Activated CD8-positive, alpha-beta T cell treated with anti-CD3 and anti-CD28 coated beads, Interleukin-2, amount 10 ng/mL, durations not matched to agents 7 days and 5 days (primary cell): ENCODE data around the gene SRP54. TPM values are rescaled to one million over a fixed set of nuclear protein-coding genes. Genes with fewer than 3 reads are reported as not detected.

ENCODE experiments used
- ATAC-seq: fragments of 150-1000 bp; cut with Tn5 transposase; one replicate; pipeline ENCODE4 v1.10.0; 2021; ENCODE audit warnings: moderate library complexity
- CTCF ChIA-PET: fragments of 350-600 bp; sonication (Branson Sonifier 250); formaldehyde crosslinking; loops from one replicate; lab custom pipeline; 2021; ENCODE audit warnings: antibody characterized with exemption; lab: Charles Lee
- POLR2A ChIA-PET: fragments of 350-600 bp; sonication (Branson Sonifier 250); formaldehyde crosslinking; loops from one replicate; lab custom pipeline; 2021; ENCODE audit warnings: antibody characterized with exemption; lab: Charles Lee
- DNase-seq: peaks from one replicate; pipeline ENCODE4 v3.0.0-alpha.2; 2020
- H3K27ac Mint-ChIP-seq: one replicate; pipeline ENCODE4 v1.8.0; 2021; ENCODE audit warnings: mild to moderate bottlenecking, mixed read lengths
- H3K27me3 Mint-ChIP-seq: one replicate; pipeline ENCODE4 v1.8.0; 2021; ENCODE audit warnings: low read depth, mixed read lengths
- H3K36me3 Mint-ChIP-seq: one replicate; pipeline ENCODE4 v1.8.0; 2021; ENCODE audit warnings: low read depth, mixed read lengths
- H3K4me1 Mint-ChIP-seq: one replicate; pipeline ENCODE4 v1.8.0; 2021; ENCODE audit warnings: low read depth, mixed read lengths
- H3K4me3 Mint-ChIP-seq: one replicate; pipeline ENCODE4 v1.8.0; 2021; ENCODE audit warnings: mild to moderate bottlenecking, mixed read lengths
- H3K9me3 Mint-ChIP-seq: one replicate; pipeline ENCODE4 v1.8.0; 2022; ENCODE audit warnings: mixed read lengths; ENCODE audit not compliant: insufficient read depth
- total RNA-seq, 2 experiments: library from RNA; stranded (reverse); gene quantifications; one replicate each; pipeline ENCODE4 v1.2.3, GENCODE V29; 2021

Gene SRP54
- total RNA-seq, 2 experiments from 2014 or later, result 58.6 to 61.6 TPM

DNA sequence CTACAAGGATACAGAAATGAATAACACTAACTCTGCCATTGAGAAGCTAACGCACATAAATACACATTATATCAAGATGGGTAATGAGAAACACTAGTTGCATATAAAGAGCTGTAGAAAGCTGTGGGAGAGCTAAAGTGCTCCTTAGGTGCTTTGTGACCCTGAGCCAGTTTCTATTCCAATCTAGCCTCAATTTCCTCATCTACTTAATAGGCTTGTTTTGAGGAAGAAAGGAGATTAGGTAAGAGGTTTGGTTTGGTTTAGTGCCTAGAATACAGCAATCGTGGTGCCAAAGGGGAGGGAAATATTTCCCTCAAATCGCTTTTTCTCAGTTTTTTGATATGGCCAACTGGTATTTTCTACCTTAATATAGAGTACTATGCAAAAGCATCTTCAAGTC, 994 bp downstream of the SRP54 start:
- no peaks in the 10 kb centered on the region for H3K27me3 Mint-ChIP-seq
- no peak overlapping the region for H3K27ac Mint-ChIP-seq
- peaks cover 14% of the 10 kb centered on the region for H3K36me3 Mint-ChIP-seq
- no peak for DNase-seq
- ChIA-PET CTCF (interaction anchor here (1.0 to 1.9 kb wide), 5 partner anchors 12 to 111 kb away, joined by 3 to 5 read pairs (median 4); partner anchors contain the start of gene BAZ1A), POLR2A (interaction anchor here (0.6 to 4.5 kb wide), 10 partner anchors 10 to 420 kb away, joined by 3 to 43 read pairs (median 9); partner anchors contain the start of genes BAZ1A, FAM177A1, NFKBIA and PPP2R3C)
- peaks cover 17% of the 10 kb centered on the region for H3K4me1 Mint-ChIP-seq
- H3K4me3 Mint-ChIP-seq, result no peak overlapping the region
- H3K9me3 Mint-ChIP-seq, result no peaks in the 10 kb centered on the region
- no peak for ATAC-seq

DNA sequence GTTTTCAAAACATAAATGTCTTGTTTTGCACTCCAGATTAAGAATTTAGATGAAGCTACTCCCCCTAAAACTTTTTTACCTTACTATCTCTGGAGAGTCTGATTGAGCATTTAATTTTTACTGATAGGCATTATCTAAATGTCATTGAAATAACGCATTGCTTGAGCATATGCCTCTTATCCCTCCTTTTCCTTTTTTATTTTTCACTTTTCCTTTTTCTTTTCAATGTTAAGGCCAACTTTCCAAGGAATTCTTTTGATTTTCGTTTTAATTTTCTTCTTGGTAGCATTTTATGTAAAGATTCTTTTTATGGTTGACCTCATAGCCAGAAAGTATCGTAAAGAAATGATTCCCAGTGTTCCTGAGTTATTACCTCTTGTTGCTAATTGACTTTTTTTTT, 2.9 kb downstream of the SRP54 start:
- Mint-ChIP-seq H3K27me3 (no peaks in the 10 kb centered on the region), H3K27ac (no peak overlapping the region), H3K36me3 (peaks cover 14% of the 10 kb centered on the region), H3K4me3 (peak overlapping the region; percentile 15), H3K4me1 (peaks cover 9% of the 10 kb centered on the region), H3K9me3 (no peaks in the 10 kb centered on the region)
- DNase-seq (no peak), ATAC-seq (no peak)
- CTCF ChIA-PET, result no interaction called here
- POLR2A ChIA-PET, result no interaction called here

DNA sequence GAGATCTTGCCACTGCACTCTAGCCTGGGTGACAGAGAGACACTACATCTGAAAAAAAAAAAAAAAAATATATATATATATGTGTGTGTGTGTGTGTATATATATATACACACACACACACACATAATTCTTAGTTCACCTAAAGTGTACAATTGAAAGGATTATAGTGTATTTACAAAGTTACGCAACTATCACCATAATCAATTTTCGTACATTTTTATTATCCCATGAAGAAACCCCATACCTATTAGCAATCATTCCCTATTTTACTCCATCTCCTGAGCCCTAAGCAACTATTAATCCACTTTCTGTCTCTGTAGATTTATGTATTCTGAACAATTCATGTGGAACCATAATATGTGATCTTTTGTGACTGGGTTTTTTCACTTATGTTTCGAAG, 4.4 kb downstream of the SRP54 start:
- ATAC-seq (no peak), DNase-seq (no peak)
- Mint-ChIP-seq H3K9me3 (no peaks in the 10 kb centered on the region), H3K4me3 (no peak overlapping the region), H3K27ac (no peak overlapping the region), H3K4me1 (peaks cover 9% of the 10 kb centered on the region), H3K27me3 (no peaks in the 10 kb centered on the region), H3K36me3 (peaks cover 14% of the 10 kb centered on the region)
- ChIA-PET CTCF (no interaction called here), POLR2A (no interaction called here)

DNA sequence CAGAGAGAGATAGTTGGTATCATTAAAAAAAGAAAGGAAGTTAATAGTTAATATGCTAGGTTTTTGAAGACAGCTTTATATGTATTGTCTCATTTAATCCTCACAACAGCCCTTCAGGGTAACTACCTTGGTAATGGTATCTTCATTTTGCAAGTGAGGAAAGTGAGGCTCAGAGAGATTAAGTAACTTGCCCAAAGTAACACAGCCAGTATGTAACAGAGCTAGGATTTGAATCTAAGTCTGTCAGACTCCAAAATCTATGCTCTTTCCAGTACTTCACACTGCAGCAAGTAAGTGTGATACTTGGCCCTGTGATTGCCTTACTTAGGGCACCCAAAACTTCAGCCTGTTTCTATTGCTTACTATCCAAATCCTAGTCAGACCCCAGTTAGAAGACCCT, 7.0 kb downstream of the SRP54 start:
- Mint-ChIP-seq H3K9me3 (no peaks in the 10 kb centered on the region), H3K27ac (no peak overlapping the region), H3K27me3 (no peaks in the 10 kb centered on the region), H3K4me3 (no peak overlapping the region), H3K4me1 (peaks cover 16% of the 10 kb centered on the region), H3K36me3 (peaks cover 11% of the 10 kb centered on the region)
- ATAC-seq (no peak), DNase-seq (no peak)
- CTCF ChIA-PET, result interaction anchor here (0.8 kb wide), 1 partner anchor 13 kb away, joined by 3 read pairs; no protein-coding TSS in a partner anchor
- POLR2A ChIA-PET, result interaction anchor here (0.6 to 0.8 kb wide), 2 partner anchors 8 to 34 kb away, joined by 3 read pairs; no protein-coding TSS in a partner anchor

DNA sequence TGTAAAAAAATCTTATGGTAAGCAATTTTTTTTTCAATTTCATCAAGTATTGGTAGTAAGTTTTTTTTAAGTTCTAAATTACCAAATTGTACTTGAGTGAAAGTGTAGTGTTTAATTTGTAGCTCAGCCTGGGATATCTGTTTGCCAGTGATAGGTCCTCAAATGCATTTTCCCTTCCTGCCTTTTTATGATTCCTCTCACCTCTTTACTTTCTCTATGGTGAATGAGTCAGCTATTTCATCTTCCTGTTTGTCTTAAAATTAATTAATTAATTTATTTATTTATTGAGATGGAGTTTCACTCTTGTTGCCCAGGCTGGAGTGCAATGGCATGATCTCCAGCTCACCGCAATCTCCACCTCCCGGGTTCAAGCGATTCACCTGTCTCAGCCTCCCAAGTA, 10.6 kb downstream of the SRP54 start:
- CTCF ChIA-PET, result no interaction called here
- Mint-ChIP-seq H3K27ac (no peak overlapping the region), H3K4me1 (peaks cover 12% of the 10 kb centered on the region), H3K36me3 (peaks cover 13% of the 10 kb centered on the region), H3K27me3 (no peaks in the 10 kb centered on the region), H3K9me3 (no peaks in the 10 kb centered on the region), H3K4me3 (no peak overlapping the region)
- ATAC-seq, result no peak
- POLR2A ChIA-PET, result interaction anchor here (1.3 kb wide), 1 partner anchor 10 kb away, joined by 5 read pairs; the partner anchor contains the start of gene SRP54
- no peak for DNase-seq

DNA sequence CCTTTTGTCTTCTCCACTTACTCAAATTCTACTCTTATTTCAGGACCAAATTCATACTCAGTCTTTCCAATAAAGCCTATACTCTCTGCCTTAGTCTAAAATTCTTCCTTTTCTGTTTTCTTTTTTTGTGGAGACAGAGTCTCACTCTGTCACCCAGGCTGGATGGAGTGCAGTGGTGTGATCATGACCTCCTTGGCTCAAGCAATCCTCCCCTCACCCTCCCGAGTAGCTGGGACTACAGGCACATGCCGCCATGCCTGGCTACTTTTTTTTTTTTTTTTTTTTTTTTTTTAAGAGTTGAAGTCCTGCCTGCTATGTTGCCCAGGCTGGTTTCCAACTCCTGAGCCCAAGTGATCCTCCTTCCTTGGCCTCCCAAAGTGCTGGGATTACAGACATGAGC, 11.9 kb downstream of the SRP54 start:
- Mint-ChIP-seq H3K4me1 (peaks cover 11% of the 10 kb centered on the region), H3K4me3 (no peak overlapping the region), H3K27me3 (no peaks in the 10 kb centered on the region), H3K27ac (peak overlapping the region; percentile 2), H3K36me3 (peaks cover 17% of the 10 kb centered on the region), H3K9me3 (no peaks in the 10 kb centered on the region)
- ChIA-PET POLR2A (no interaction called here), CTCF (interaction anchor here (0.9 to 1.6 kb wide), 3 partner anchors 10 to 13 kb away, joined by 3 to 4 read pairs (median 3); partner anchors contain the start of gene SRP54)
- ATAC-seq, result no peak
- no peak for DNase-seq

DNA sequence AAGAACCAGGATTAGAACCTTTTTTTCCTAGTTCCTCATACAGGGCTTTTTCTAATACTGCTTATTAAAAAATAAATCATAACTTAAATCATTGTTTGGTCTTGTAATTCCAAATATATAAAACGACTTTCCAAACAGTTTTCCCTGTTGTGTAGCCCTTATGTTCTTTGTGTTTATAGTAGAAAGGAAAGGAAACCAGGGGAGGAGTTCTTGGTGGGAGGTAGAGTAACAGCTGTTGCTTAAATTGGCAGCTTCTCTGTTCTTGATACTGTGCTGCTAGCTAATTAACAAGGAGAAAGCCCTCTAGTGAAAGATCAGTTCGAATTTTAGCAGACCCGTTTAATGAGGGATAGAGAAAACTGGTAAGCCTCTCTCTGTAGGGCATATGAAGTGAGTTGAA, 15.0 kb downstream of the SRP54 start:
- Mint-ChIP-seq H3K36me3 (peaks cover 29% of the 10 kb centered on the region), H3K4me3 (no peak overlapping the region), H3K9me3 (no peaks in the 10 kb centered on the region), H3K27me3 (no peaks in the 10 kb centered on the region), H3K27ac (no peak overlapping the region), H3K4me1 (peaks cover 8% of the 10 kb centered on the region)
- no peak for ATAC-seq
- ChIA-PET POLR2A (interaction anchor here (2.0 kb wide), 1 partner anchor 14 kb away, joined by 5 read pairs; no protein-coding TSS in a partner anchor), CTCF (interaction anchor here (1.0 to 2.0 kb wide), 2 partner anchors 16 to 419 kb away, joined by 3 to 9 read pairs; no protein-coding TSS in a partner anchor)
- no peak for DNase-seq

DNA sequence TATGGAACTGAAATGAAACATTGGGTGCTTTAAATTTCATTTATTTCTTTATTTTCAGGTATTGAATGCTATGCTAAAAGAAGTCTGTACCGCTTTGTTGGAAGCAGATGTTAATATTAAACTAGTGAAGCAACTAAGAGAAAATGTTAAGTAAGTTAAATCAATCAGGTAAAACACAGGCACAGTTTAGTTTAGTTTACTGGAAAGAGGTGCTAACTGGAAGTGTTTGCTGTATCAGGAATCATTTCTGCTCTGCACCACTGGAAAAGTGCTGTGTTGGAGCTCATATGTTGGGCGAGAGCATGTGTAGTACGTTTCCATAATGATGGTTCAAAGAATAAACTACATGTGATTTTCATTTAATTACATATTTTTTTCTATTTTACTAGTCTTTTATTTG, 16.7 kb downstream of the SRP54 start:
- no peaks in the 10 kb centered on the region for H3K9me3 Mint-ChIP-seq
- DNase-seq (no peak), ATAC-seq (no peak)
- peaks cover 29% of the 10 kb centered on the region for H3K36me3 Mint-ChIP-seq
- peaks cover 5% of the 10 kb centered on the region for H3K4me1 Mint-ChIP-seq
- H3K27ac Mint-ChIP-seq, result no peak overlapping the region
- H3K27me3 Mint-ChIP-seq, result no peaks in the 10 kb centered on the region
- ChIA-PET POLR2A (no interaction called here), CTCF (no interaction called here)
- H3K4me3 Mint-ChIP-seq, result no peak overlapping the region

DNA sequence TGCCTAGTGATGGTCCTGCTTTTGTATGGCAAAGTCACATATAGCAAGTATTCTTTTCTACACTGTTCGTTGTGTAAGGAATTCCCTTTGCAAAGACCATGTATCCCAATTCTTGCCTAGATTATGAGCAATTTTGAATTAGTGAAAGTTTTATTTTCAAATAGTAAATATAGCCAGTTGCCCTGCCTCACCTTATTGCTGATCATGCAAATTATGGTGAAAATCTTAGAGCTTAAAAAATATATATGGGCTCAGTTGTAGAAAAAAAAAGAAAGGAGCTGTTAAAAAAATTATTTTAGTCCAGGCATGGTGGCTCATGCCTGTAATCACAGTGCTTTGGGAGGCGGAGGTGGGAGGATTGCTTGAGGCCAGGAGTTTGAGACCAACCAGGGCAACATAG, 18.8 kb downstream of the SRP54 start:
- no peak overlapping the region for H3K27ac Mint-ChIP-seq
- no peaks in the 10 kb centered on the region for H3K27me3 Mint-ChIP-seq
- no peak for ATAC-seq
- CTCF ChIA-PET, result interaction anchor here (0.9 kb wide), 1 partner anchor 279 kb away, joined by 3 read pairs; no protein-coding TSS in a partner anchor
- peaks cover 4% of the 10 kb centered on the region for H3K4me1 Mint-ChIP-seq
- H3K9me3 Mint-ChIP-seq, result no peaks in the 10 kb centered on the region
- DNase-seq, result no peak
- no peak overlapping the region for H3K4me3 Mint-ChIP-seq
- peaks cover 37% of the 10 kb centered on the region for H3K36me3 Mint-ChIP-seq
- POLR2A ChIA-PET, result interaction anchor here (0.6 kb wide), 1 partner anchor 64 kb away, joined by 3 read pairs; no protein-coding TSS in a partner anchor

DNA sequence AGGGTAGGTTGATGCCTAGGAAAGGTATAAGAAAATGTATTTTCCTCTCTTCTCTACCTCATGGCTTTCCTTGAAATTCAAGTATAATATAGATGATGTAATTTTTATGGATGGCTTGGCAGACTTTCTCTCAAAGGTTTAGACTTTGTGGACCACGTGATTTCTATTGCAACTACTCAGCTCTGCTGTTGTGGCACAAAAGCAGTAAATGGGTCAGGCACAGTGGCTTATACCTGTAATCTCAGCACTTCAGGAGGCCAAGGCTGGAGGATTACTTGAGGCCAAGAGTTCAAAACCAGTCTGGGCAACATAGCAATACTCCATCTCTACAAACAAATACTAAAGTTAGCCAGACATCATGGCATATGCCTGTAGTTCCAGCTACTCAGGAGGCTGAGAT, 22.0 kb downstream of the SRP54 start:
- Mint-ChIP-seq H3K9me3 (no peaks in the 10 kb centered on the region), H3K27me3 (no peaks in the 10 kb centered on the region), H3K4me1 (no peaks in the 10 kb centered on the region), H3K27ac (no peak overlapping the region), H3K36me3 (peaks cover 36% of the 10 kb centered on the region), H3K4me3 (no peak overlapping the region)
- CTCF ChIA-PET, result interaction anchor here (1.2 to 1.9 kb wide), 2 partner anchors 9 to 23 kb away, joined by 3 to 5 read pairs; no protein-coding TSS in a partner anchor
- DNase-seq, result no peak
- no peak for ATAC-seq
- POLR2A ChIA-PET, result interaction anchor here (1.0 kb wide), 1 partner anchor 42 kb away, joined by 3 read pairs; no protein-coding TSS in a partner anchor

DNA sequence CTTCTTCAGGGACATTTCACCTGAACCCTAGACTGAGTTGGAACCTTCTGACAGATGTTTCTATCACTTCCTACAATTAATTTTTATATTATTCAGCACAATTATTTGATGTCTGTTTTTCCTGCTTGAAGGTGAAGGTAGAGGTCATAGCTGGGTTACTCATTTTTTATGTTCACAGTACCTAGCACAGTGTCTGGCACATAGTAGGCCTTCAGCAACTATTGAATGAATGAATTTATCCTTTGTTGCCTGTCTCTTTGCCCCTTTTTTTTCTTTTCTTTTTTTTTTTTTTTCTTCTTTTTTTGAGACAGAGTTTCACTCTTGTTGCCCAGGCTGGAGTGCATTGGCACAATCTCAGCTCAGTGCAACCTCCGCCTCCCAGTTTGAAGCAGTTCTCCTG, 33.8 kb downstream of the SRP54 start:
- ChIA-PET CTCF (no interaction called here), POLR2A (no interaction called here)
- H3K36me3 Mint-ChIP-seq, result peaks cover 51% of the 10 kb centered on the region
- no peak overlapping the region for H3K4me3 Mint-ChIP-seq
- no peaks in the 10 kb centered on the region for H3K27me3 Mint-ChIP-seq
- no peak overlapping the region for H3K27ac Mint-ChIP-seq
- no peaks in the 10 kb centered on the region for H3K9me3 Mint-ChIP-seq
- ATAC-seq (no peak), DNase-seq (no peak)
- no peaks in the 10 kb centered on the region for H3K4me1 Mint-ChIP-seq

DNA sequence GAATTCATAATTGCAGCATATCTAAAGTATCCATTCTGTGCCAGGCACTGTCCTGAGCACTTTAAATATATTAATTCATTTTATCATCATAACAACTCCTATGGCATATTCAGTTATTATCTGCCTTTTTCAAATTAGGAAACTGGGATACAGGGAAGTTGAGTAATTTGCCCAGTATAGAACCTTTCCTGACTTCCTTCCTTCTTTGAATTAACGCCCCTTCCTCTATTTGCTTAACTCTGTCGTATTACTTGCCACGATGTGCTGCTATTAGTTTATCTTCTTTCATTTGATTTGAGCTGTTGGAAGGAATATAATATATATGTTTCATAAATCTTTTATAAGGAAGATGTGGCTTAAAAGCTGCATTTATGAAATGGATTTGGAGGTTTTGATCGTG, 37.9 kb downstream of the SRP54 start:
- Mint-ChIP-seq H3K4me3 (no peak overlapping the region), H3K36me3 (peaks cover 50% of the 10 kb centered on the region), H3K27me3 (no peaks in the 10 kb centered on the region), H3K27ac (no peak overlapping the region), H3K9me3 (no peaks in the 10 kb centered on the region), H3K4me1 (no peaks in the 10 kb centered on the region)
- ChIA-PET CTCF (interaction anchor here (1.0 kb wide), 1 partner anchor 74 kb away, joined by 3 read pairs; no protein-coding TSS in a partner anchor), POLR2A (no interaction called here)
- ATAC-seq (no peak), DNase-seq (no peak)
